DOHH2 (cell line): Measurements from ENCODE around the gene TANC1.

Experiments used
- H3F3A ChIP-seq: fragments of 200-600 bp; sonication (generic), shearing (Covaris generic); 2 replicates; pipeline ENCODE4 v1.6.0; 2016; ENCODE audit warnings: antibody characterized with exemption, mild to moderate bottlenecking; ENCODE audit not compliant: control insufficient read depth, insufficient read depth
- H3K27ac ChIP-seq: fragments of 200-600 bp; sonication (generic); 2 replicates; pipeline ENCODE4 v1.5.1; 2014; ENCODE audit warnings: low read depth, mild to moderate bottlenecking, low read length, moderate library complexity
- H3K27me3 ChIP-seq: fragments of 200-600 bp; sonication (generic); 2 replicates; pipeline ENCODE4 v1.6.1; 2014; ENCODE audit warnings: mild to moderate bottlenecking, low read length, mixed read lengths; ENCODE audit not compliant: control insufficient read depth
- H3K36me3 ChIP-seq: fragments of 200-600 bp; sonication (generic); 2 replicates; pipeline ENCODE4 v1.6.1; 2014; ENCODE audit warnings: mild to moderate bottlenecking, low read length, moderate library complexity, mixed read lengths; ENCODE audit not compliant: control insufficient read depth
- H3K4me1 ChIP-seq: fragments of 200-600 bp; sonication (generic); 2 replicates; pipeline ENCODE4 v1.6.1; 2014; ENCODE audit warnings: mild to moderate bottlenecking, low read length, mixed read lengths; ENCODE audit not compliant: control insufficient read depth
- H3K4me2 ChIP-seq: fragments of 200-600 bp; sonication (generic); 2 replicates; pipeline ENCODE4 v1.6.0; 2014; ENCODE audit warnings: mild to moderate bottlenecking, low read length, moderate library complexity
- H3K4me3 ChIP-seq: fragments of 200-600 bp; sonication (generic); 2 replicates; pipeline ENCODE4 v1.5.1; 2014; ENCODE audit warnings: mild to moderate bottlenecking, low read length, mixed read lengths
- H3K79me2 ChIP-seq: fragments of 200-600 bp; sonication (generic); 2 replicates; pipeline ENCODE4 v1.6.1; 2014; ENCODE audit warnings: mild to moderate bottlenecking, low read length, mixed read lengths; ENCODE audit not compliant: control insufficient read depth
- H3K9me2 ChIP-seq: fragments of 200-600 bp; sonication (generic); replicated peaks from 2 replicates; pipeline ENCODE4 v1.6.1; 2014; ENCODE audit warnings: mild to moderate bottlenecking, low read length, mixed read lengths; ENCODE audit not compliant: control insufficient read depth
- H3K9me3 ChIP-seq: fragments of 200-600 bp; sonication (generic); 2 replicates; pipeline ENCODE4 v1.6.1; 2014; ENCODE audit warnings: antibody characterized with exemption, low read length, mixed read lengths; ENCODE audit not compliant: control insufficient read depth, insufficient read depth
- H4K20me1 ChIP-seq: fragments of 200-600 bp; sonication (generic); 2 replicates; pipeline ENCODE4 v1.6.0; 2014; ENCODE audit warnings: low read depth, mild to moderate bottlenecking, antibody characterized with exemption, low read length, moderate library complexity; ENCODE audit not compliant: control insufficient read depth, insufficient read depth
- CTCF ChIP-seq: fragments of 200-600 bp; sonication (generic); IDR thresholded peaks from one replicate; pipeline ENCODE4 v1.5.1; 2014; ENCODE audit warnings: antibody characterized with exemption, mild to moderate bottlenecking, low read depth, low read length; ENCODE audit not compliant: poor library complexity, severe bottlenecking
- EZH2phosphoT487 ChIP-seq: fragments of 200-600 bp; sonication (generic); IDR thresholded peaks from 2 replicates; pipeline ENCODE4 v1.6.1; 2017; ENCODE audit warnings: borderline replicate concordance, mild to moderate bottlenecking, antibody characterized with exemption, low read length, moderate library complexity, mixed read lengths

TANC1 gene

GRCh38 chr2:158988501-158988900, 20.1 kb downstream of the TANC1 start:
- no peak overlapping the region for H3K4me3 ChIP-seq
- H3K9me2 ChIP-seq: no peaks in the 10 kb centered on the region
- no peak for TF ChIP-seq EZH2phosphoT487
- no peak for TF ChIP-seq CTCF
- no peaks in the 10 kb centered on the region for H3K79me2 ChIP-seq
- no peaks in the 10 kb centered on the region for H3K4me1 ChIP-seq
- peaks cover 23% of the 10 kb centered on the region for H3K27me3 ChIP-seq
- no peaks in the 10 kb centered on the region for H4K20me1 ChIP-seq
- no peak overlapping the region for H3K4me2 ChIP-seq
- no peaks in the 10 kb centered on the region for H3K36me3 ChIP-seq
- H3F3A ChIP-seq: no peaks in the 10 kb centered on the region
- no peaks in the 10 kb centered on the region for H3K9me3 ChIP-seq
- no peak overlapping the region for H3K27ac ChIP-seq

GRCh38 chr2:158989165-158989564, 20.7 kb downstream of the TANC1 start:
- H3K79me2 ChIP-seq: no peaks in the 10 kb centered on the region
- no peaks in the 10 kb centered on the region for H3K9me3 ChIP-seq
- no peaks in the 10 kb centered on the region for H3F3A ChIP-seq
- no peaks in the 10 kb centered on the region for H3K9me2 ChIP-seq
- no peak overlapping the region for H3K4me2 ChIP-seq
- TF ChIP-seq CTCF (no peak), EZH2phosphoT487 (no peak)
- H3K4me1 ChIP-seq: no peaks in the 10 kb centered on the region
- no peaks in the 10 kb centered on the region for H4K20me1 ChIP-seq
- H3K36me3 ChIP-seq: no peaks in the 10 kb centered on the region
- H3K27ac ChIP-seq: no peak overlapping the region
- H3K4me3 ChIP-seq: no peak overlapping the region
- peaks cover 23% of the 10 kb centered on the region for H3K27me3 ChIP-seq

- H3K9me2 ChIP-seq: no peaks in the 10 kb centered on the region
- H3K79me2 ChIP-seq: no peaks in the 10 kb centered on the region
- H3K9me3 ChIP-seq: no peaks in the 10 kb centered on the region
- peaks cover 18% of the 10 kb centered on the region for H3K27me3 ChIP-seq
- H3K27ac ChIP-seq: no peak overlapping the region
- no peak overlapping the region for H3K4me3 ChIP-seq
- no peaks in the 10 kb centered on the region for H4K20me1 ChIP-seq
- H3K4me2 ChIP-seq: no peak overlapping the region
- no peak for TF ChIP-seq EZH2phosphoT487
- no peak for TF ChIP-seq CTCF
- H3K36me3 ChIP-seq: no peaks in the 10 kb centered on the region
- no peaks in the 10 kb centered on the region for H3K4me1 ChIP-seq
- H3F3A ChIP-seq: no peaks in the 10 kb centered on the region
These were observed 22.2 kb downstream of the TANC1 start for GRCh38 chr2:158990397-158991214.
